Measurements from ENCODE around the gene RAB5B.

Gene RAB5B

DNA sequence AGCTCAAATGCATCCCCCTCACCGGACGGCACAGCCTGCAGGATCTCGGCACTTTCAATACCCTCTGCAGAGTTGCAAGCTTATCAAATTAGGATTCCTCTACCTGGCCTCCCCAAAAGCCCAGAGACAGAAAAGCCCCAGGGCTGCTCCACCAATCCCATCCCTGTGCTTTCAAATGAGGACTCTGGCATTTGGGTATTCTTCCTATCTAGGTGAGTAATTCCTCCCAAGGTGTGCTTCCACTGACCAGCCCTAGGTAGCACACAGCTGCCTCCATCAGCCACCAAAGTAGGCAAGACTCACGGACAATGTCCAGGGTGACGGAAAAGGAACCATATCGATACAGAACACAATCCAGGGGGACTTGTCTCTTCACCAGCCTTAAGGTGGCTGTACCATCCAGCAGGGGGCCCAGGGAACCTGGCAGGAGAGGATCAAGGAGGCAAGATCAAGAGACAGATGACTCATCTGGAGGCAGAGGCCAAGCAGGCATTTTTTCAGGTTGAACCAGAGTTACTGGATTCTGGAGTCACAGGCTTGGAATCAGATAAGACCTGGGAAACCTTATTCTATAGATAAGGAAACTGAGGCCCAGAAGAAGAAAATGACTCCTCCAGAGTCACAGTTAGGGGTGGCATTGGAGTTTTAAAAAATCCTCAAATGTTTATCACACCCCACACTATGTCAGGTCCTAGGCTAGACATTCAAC is 17.9 kb upstream of the RAB5B start:
- TF ChIP-seq FOXP2 (optimal IDR thresholded peaks at IDR 0.05; ENCODE audit: control extremely low read depth, extremely low read length, insufficient read depth) (no peak), POLR2AphosphoS5 (IDR thresholded peaks at IDR 0.05; ENCODE audit: borderline replicate concordance, low read depth, low read length) (no peak), EZH2 (IDR thresholded peaks at IDR 0.05) (no peak)
- H3K9ac ChIP-seq (ENCODE audit: insufficient read length), result no peak overlapping the region
- no peaks in the 10 kb centered on the region for H3K36me3 ChIP-seq (ENCODE audit: insufficient read depth, low read length)
- H3K4me3 ChIP-seq, result no peak overlapping the region
- no peaks in the 10 kb centered on the region for H3K9me3 ChIP-seq (ENCODE audit: low read depth, low read length)
- no peak for DNase-seq (ENCODE audit: low read depth, low spot score)
- H3K27ac ChIP-seq, result no peak overlapping the region

DNA sequence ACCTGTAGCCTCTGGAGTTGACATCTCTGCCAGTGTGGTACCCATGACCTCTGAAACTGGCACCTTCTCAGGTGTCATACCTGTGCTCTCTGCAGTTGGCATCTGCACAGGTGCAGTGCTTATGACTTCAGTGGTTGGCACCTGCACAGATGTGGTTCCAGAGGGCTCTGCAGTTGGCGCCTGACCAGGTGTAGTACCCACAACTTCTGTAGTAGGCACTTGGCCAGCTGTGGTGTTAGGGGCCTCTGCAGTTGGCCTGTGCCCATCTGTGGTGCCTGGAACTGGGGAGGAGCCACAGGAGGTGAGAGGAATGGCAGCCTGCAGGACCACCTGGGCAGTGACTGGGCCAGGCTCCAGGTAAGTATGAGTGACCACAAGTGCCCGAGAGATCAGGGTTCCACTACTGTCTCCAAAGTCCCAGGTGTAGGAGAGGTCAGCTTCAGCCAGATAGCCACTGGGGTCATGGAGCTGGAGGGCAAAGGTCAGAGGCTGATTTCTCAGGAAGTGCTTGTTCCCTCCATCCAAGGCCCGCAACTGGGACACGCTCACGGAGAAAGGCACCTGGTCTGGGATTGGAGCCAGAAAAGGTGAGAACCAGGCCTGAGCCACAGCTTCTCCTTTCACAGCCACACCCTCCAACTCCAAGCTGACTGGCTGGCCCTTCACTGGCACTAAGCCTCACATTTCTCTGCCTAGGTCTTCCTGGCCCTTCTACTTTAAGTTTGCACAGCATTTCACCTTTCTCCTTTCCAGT is 16.6 kb upstream of the RAB5B start:
- Histone ChIP-seq H3K4me3 (no peak overlapping the region), H3K9me3 (ENCODE audit: low read depth, low read length) (no peaks in the 10 kb centered on the region), H3K27ac (no peak overlapping the region), H3K9ac (ENCODE audit: insufficient read length) (no peak overlapping the region), H3K36me3 (ENCODE audit: insufficient read depth, low read length) (no peaks in the 10 kb centered on the region)
- TF ChIP-seq FOXP2 (optimal IDR thresholded peaks at IDR 0.05; ENCODE audit: control extremely low read depth, extremely low read length, insufficient read depth) (no peak), EZH2 (IDR thresholded peaks at IDR 0.05) (no peak), POLR2AphosphoS5 (IDR thresholded peaks at IDR 0.05; ENCODE audit: borderline replicate concordance, low read depth, low read length) (no peak)
- DNase-seq (ENCODE audit: low read depth, low spot score), result no peak

DNA sequence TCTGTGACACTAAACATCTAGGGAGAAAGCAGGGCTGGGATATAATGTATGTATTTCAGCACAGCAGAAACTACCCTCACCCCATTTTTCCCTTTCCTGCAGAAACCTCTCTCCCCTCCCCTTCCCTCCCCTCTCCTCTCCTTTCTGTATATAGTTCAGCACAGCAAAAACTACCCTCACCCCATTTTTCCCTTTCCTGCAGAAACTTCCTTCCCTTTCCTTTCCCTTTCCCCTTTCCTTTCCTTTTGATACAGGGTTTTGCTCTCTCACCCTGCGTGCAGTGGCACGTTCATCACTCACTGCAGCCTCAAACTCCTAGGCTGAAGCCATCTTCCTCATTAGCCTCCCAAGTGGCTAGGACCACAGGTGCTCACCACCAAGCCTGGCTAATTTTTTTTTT is 10.1 kb upstream of the RAB5B start:
- no peak for TF ChIP-seq POLR2AphosphoS5 (IDR thresholded peaks at IDR 0.05; ENCODE audit: borderline replicate concordance, low read depth, low read length)
- no peak for TF ChIP-seq FOXP2 (optimal IDR thresholded peaks at IDR 0.05; ENCODE audit: control extremely low read depth, extremely low read length, insufficient read depth)
- no peak for TF ChIP-seq EZH2 (IDR thresholded peaks at IDR 0.05)

DNA sequence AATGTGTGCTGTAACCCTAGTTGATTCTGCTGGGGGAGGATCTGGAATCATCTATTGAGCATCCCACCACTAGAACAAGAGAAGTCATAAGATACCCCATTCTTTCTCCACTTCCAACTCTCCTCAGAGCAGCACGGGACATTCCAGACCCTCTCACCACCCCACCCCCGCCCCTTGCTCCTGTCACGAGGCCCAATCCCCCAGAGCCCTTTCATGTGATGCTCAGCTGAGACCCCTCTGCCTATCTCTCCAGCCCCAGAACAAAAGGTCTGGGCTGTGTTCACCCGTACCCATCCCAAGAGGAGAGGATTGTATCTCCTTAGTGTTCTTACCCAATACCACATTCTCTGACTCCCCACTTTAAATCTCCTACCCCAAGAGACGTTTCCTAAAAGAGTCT is 8.6 kb upstream of the RAB5B start:
- peaks cover 20% of the 10 kb centered on the region for H3K36me3 ChIP-seq (ENCODE audit: insufficient read depth, low read length)

More for the DNA sequence above, 10.1 kb upstream of the RAB5B start:
- Histone ChIP-seq H3K9ac (ENCODE audit: insufficient read length) (no peak overlapping the region), H3K9me3 (ENCODE audit: low read depth, low read length) (no peaks in the 10 kb centered on the region), H3K27ac (no peak overlapping the region), H3K4me3 (no peak overlapping the region), H3K36me3 (ENCODE audit: insufficient read depth, low read length) (peaks cover 10% of the 10 kb centered on the region)
- DNase-seq (ENCODE audit: low read depth, low spot score), result no peak

DNA sequence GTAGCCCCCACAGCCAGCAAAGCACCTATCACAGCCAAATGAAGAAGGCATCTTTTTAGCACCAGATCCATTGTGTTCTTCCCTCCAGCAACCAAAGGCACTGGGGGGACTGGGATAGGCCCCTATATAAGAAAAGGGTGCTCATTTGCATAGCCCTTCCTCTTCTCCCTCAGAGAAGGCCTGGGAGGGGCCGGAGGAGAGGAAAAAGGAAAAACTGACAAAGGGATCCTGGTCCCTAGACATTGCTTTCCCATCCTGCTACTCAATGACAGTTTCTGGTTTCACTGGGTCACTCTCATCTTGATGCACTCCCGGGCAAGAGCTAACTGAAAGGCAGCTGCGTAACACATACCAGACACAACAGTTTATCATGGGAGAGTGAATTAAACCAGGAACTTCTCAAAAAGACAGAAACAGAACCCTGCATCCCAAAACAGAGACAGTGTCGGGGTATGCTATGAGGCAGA is 7.9 kb upstream of the RAB5B start, which contains the start of gene PMEL:
Gene PMEL (minus strand): TSS at position 102 of the 467 bp plus-strand sequence. CDS start 31 bp downstream, at position 71.
- 0 out of 2 replicates have a peak within 1 kb of the TSS, but pooled peaks have one; percentile 37 for H3K27ac ChIP-seq
- no peaks in the 10 kb centered on the region for H3K9me3 ChIP-seq (ENCODE audit: low read depth, low read length)
- peaks cover 23% of the 10 kb centered on the region for H3K36me3 ChIP-seq (ENCODE audit: insufficient read depth, low read length)
- peak within 1 kb of the TSS; percentile 95 for H3K9ac ChIP-seq (ENCODE audit: insufficient read length)
- TF ChIP-seq POLR2AphosphoS5 (IDR thresholded peaks at IDR 0.05; ENCODE audit: borderline replicate concordance, low read depth, low read length) (no peak), FOXP2 (optimal IDR thresholded peaks at IDR 0.05; ENCODE audit: control extremely low read depth, extremely low read length, insufficient read depth) (no peak), EZH2 (IDR thresholded peaks at IDR 0.05) (no peak)
- H3K4me3 ChIP-seq, result peak within 1 kb of the TSS; percentile 97
- DNase-seq (ENCODE audit: low read depth, low spot score), result no peak

More for the DNA sequence above, 8.6 kb upstream of the RAB5B start:
- no peaks in the 10 kb centered on the region for H3K9me3 ChIP-seq (ENCODE audit: low read depth, low read length)
- no peak overlapping the region for H3K4me3 ChIP-seq
- no peak overlapping the region for H3K9ac ChIP-seq (ENCODE audit: insufficient read length)
- no peak overlapping the region for H3K27ac ChIP-seq
- no peak for DNase-seq (ENCODE audit: low read depth, low spot score)
- TF ChIP-seq POLR2AphosphoS5 (IDR thresholded peaks at IDR 0.05; ENCODE audit: borderline replicate concordance, low read depth, low read length) (no peak), EZH2 (IDR thresholded peaks at IDR 0.05) (no peak), FOXP2 (optimal IDR thresholded peaks at IDR 0.05; ENCODE audit: control extremely low read depth, extremely low read length, insufficient read depth) (no peak)

DNA sequence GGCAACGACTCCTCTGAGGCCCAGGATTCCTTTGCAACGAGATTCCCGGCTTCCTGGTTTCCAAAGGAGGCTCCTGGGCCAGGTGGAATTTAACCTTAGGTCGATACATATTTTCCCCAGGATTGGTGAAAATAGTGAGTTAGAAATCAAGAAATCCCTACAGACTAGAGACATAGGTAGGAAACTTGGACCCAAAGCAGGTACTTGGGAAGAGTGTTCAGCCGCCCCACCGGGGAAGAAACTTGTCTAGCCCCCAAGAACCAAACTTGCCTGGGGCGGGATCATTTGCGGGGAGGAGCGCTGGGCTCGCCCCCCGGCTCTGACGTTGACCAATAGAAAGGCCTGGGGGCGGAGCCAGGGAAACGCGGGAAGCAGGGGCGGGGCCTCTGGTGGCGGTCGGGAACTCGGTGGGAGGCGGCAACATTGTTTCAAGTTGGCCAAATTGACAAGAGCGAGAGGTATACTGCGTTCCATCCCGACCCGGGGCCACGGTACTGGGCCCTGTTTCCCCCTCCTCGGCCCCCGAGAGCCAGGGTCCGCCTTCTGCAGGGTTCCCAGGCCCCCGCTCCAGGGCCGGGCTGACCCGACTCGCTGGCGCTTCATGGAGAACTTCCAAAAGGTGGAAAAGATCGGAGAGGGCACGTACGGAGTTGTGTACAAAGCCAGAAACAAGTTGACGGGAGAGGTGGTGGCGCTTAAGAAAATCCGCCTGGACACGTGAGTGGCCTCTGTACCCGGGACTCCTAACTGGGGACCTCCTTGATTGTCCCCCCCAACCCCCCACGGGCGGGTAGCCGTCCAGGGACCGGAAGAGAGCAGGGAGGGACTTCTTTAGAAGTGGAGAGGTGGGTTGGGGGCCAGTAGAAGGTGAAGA is 7.2 kb upstream of the RAB5B start, which contains the start of gene CDK2:
Gene CDK2 (plus strand): TSS at position 423 of the 874 bp plus-strand sequence. CDS start 179 bp downstream, at position 602.
- H3K9me3 ChIP-seq (ENCODE audit: low read depth, low read length), result no peaks in the 10 kb centered on the region
- peaks cover 30% of the 10 kb centered on the region for H3K36me3 ChIP-seq (ENCODE audit: insufficient read depth, low read length)
- 0 out of 2 replicates have a peak within 1 kb of the TSS, but pooled peaks have one; percentile 37 for H3K27ac ChIP-seq
- peak; percentile 88 for TF ChIP-seq POLR2AphosphoS5 (IDR thresholded peaks at IDR 0.05; ENCODE audit: borderline replicate concordance, low read depth, low read length)
- TF ChIP-seq FOXP2 (optimal IDR thresholded peaks at IDR 0.05; ENCODE audit: control extremely low read depth, extremely low read length, insufficient read depth), result no peak
- H3K4me3 ChIP-seq, result peak within 1 kb of the TSS; percentile 97
- peak; percentile 39 for DNase-seq (ENCODE audit: low read depth, low spot score)
- H3K9ac ChIP-seq (ENCODE audit: insufficient read length), result peak within 1 kb of the TSS; percentile 95

DNA sequence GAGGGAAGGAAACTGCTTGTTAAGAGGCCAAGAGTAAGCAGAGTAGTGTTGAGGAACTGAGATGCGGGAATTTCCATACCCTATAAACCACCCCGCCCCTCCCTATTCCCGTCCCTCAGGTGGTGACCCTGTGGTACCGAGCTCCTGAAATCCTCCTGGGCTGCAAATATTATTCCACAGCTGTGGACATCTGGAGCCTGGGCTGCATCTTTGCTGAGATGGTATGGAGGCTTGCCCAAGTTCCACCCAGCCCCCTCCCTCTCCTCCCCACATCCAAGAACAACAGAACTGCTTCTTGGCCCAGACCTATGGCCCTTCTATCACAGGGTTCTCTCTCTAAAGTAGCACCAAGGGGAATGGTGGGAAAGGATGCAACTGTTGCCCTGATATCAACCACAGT is 4.5 kb upstream of the RAB5B start:
- TF ChIP-seq FOXP2 (optimal IDR thresholded peaks at IDR 0.05; ENCODE audit: control extremely low read depth, extremely low read length, insufficient read depth) (no peak), POLR2AphosphoS5 (IDR thresholded peaks at IDR 0.05; ENCODE audit: borderline replicate concordance, low read depth, low read length) (no peak), EZH2 (IDR thresholded peaks at IDR 0.05) (no peak)
- DNase-seq (ENCODE audit: low read depth, low spot score), result no peak
- Histone ChIP-seq H3K4me3 (no peak overlapping the region), H3K36me3 (ENCODE audit: insufficient read depth, low read length) (peaks cover 35% of the 10 kb centered on the region), H3K27ac (no peak overlapping the region), H3K9me3 (ENCODE audit: low read depth, low read length) (no peaks in the 10 kb centered on the region), H3K9ac (ENCODE audit: insufficient read length) (no peak overlapping the region)
